Smooth muscle cell (in vitro differentiated cells): ENCODE measurements around the gene VEGFA. TPM values are rescaled to one million over a fixed set of nuclear protein-coding genes. Genes with fewer than 3 reads are reported as not detected.

Source experiments
- DNase-seq: peaks from one replicate; lab custom pipeline; 2025; ENCODE audit not compliant: unreplicated experiment; lab: John Stamatoyannopoulos, UW
- H2AFZ ChIP-seq: fragments of 200-600 bp; sonication (generic); 2 replicates; pipeline ENCODE4 v1.6.0; 2016; ENCODE audit warnings: antibody characterized with exemption, low read depth, mild to moderate bottlenecking
- H3F3A ChIP-seq: fragments of 200-600 bp; sonication (generic); 2 replicates; pipeline ENCODE4 v1.6.0; 2017; ENCODE audit warnings: antibody characterized with exemption, low read depth
- H3K27ac ChIP-seq: fragments of 200-600 bp; sonication (generic); 2 replicates; pipeline ENCODE4 v1.5.1; 2016; ENCODE audit warnings: low read depth, mild to moderate bottlenecking
- H3K27me3 ChIP-seq: fragments of 200-600 bp; sonication (generic); 2 replicates; pipeline ENCODE4 v1.6.1; 2016; ENCODE audit warnings: low read depth, mild to moderate bottlenecking
- H3K36me3 ChIP-seq: fragments of 200-600 bp; sonication (generic); 2 replicates; pipeline ENCODE4 v1.5.1; 2016; ENCODE audit warnings: low read depth
- H3K4me1 ChIP-seq: fragments of 200-600 bp; sonication (generic); 2 replicates; pipeline ENCODE4 v1.5.1; 2016; ENCODE audit warnings: low read depth
- H3K4me2 ChIP-seq: fragments of 200-600 bp; sonication (generic); 2 replicates; pipeline ENCODE4 v1.6.0; 2016; ENCODE audit warnings: mild to moderate bottlenecking
- H3K4me3 ChIP-seq: fragments of 200-600 bp; sonication (generic); 2 replicates; pipeline ENCODE4 v1.5.1; 2016; ENCODE audit warnings: mild to moderate bottlenecking
- H3K79me2 ChIP-seq: fragments of 200-600 bp; sonication (generic); 2 replicates; pipeline ENCODE4 v1.6.0; 2016; ENCODE audit warnings: low read depth, mild to moderate bottlenecking
- H3K9ac ChIP-seq: fragments of 200-600 bp; sonication (generic); 2 replicates; pipeline ENCODE4 v1.6.0; 2016; ENCODE audit warnings: low read depth
- H3K9me3 ChIP-seq: fragments of 200-600 bp; sonication (generic); replicated peaks from 2 replicates; pipeline ENCODE4 v1.5.1; 2016; ENCODE audit warnings: low read depth
- H4K20me1 ChIP-seq: fragments of 200-600 bp; sonication (generic); 2 replicates; pipeline ENCODE4 v1.6.0; 2016; ENCODE audit warnings: low read depth
- WGBS: methylation state at CpG from one replicate; pipeline ENCODE4 v1.1.7; 2016; ENCODE audit warnings: low lambda C conversion rate; 5-methylcytosine and 5-hydroxymethylcytosine counted together
- polyA plus RNA-seq: library from polyadenylated mRNA; unstranded; fragments of >200 nt; fragmentation: Nextera tagmentation; extraction: Ambion mirVana; gene quantifications from 2 replicates; pipeline ENCODE4 v1.2.1, GENCODE V29; 2016
- total RNA-seq: library from RNA; depleted of rRNA; stranded (reverse); fragments of >200 nt; gene quantifications from 2 replicates; pipeline ENCODE4 v1.2.3, GENCODE V29; 2014
- TF ChIP-seq, protein P1 (sequence below): fragments of 200-600 bp; sonication (generic); IDR thresholded peaks from 2 replicates; pipeline ENCODE4 v1.5.1; 2017; ENCODE audit warnings: borderline replicate concordance, mild to moderate bottlenecking, antibody characterized with exemption; ENCODE audit not compliant: insufficient read depth, poor library complexity, severe bottlenecking

Gene VEGFA
- total and polyA plus RNA-seq, 2 experiments from 2014 or later: 116 to 136 TPM

DNA sequence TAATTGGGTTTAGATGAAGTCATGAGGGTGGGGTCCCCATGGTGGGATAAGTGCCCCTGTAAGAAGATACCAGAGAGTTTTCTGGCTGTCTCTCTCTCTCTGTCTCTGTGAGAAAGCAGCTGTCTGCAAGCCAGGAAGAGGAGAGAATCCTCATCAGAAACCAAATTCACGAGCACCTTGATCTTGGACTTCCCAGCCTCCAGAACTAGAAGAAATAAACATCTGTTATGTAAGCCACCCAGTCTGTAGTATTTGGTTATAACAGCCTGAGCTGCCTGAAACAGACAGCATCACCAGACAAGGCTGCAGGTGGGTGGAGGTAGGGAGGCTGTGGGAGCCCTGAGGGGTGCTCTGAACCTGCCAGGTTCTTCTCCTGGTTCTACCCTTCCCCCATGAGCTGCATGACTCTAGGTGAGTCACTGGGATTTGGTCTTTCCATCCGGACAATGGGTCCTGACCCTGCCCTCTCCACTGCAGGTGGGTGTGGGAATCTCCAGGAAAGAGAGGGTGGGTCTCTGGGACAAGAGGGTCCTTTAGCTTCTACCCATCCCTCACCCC, 34.3 kb upstream of the VEGFA start:
- TF ChIP-seq, protein P1, sequence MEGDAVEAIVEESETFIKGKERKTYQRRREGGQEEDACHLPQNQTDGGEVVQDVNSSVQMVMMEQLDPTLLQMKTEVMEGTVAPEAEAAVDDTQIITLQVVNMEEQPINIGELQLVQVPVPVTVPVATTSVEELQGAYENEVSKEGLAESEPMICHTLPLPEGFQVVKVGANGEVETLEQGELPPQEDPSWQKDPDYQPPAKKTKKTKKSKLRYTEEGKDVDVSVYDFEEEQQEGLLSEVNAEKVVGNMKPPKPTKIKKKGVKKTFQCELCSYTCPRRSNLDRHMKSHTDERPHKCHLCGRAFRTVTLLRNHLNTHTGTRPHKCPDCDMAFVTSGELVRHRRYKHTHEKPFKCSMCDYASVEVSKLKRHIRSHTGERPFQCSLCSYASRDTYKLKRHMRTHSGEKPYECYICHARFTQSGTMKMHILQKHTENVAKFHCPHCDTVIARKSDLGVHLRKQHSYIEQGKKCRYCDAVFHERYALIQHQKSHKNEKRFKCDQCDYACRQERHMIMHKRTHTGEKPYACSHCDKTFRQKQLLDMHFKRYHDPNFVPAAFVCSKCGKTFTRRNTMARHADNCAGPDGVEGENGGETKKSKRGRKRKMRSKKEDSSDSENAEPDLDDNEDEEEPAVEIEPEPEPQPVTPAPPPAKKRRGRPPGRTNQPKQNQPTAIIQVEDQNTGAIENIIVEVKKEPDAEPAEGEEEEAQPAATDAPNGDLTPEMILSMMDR: no peak
- no peak overlapping the region for H3K4me3 ChIP-seq
- no peaks in the 10 kb centered on the region for H3K36me3 ChIP-seq
- peaks cover 5% of the 10 kb centered on the region for H3F3A ChIP-seq
- no peaks in the 10 kb centered on the region for H3K27me3 ChIP-seq
- peaks cover 15% of the 10 kb centered on the region for H3K4me1 ChIP-seq
- H2AFZ ChIP-seq: no peak overlapping the region
- no peak overlapping the region for H3K9ac ChIP-seq
- H3K9me3 ChIP-seq: no peaks in the 10 kb centered on the region
- H4K20me1 ChIP-seq: no peaks in the 10 kb centered on the region
- DNase-seq: no peak
- WGBS: 90% methylated on average over 2 of the region's 2 CpGs
- no peak overlapping the region for H3K27ac ChIP-seq
- no peaks in the 10 kb centered on the region for H3K79me2 ChIP-seq
- no peak overlapping the region for H3K4me2 ChIP-seq

DNA sequence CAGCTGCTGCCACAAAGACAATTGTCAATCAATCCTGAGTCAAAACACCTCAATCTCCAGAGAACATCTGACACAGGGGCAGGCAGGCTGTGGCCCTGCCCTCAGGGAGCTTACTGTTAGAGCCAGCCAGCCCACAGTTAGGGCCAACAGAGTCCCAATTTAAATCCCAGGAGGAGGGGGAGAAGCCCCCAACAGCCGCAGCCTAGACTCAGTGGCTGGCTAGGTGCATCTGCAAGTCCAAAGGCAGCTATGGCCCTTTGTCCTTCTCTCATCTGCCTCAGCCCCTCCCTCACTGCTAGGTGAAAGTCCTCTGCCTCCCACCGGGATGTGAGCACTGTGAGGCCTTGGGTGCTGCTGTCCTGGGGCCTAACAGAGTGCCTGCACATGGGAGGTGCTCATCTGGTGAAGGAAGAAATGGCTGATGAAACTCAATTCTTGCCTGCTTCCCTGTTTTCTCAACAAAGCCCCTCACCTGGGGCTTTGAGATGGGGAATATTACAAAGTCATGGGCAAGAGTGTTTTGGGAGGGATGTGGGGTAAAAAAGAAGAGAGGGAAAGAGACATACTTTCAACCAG, 33.7 kb upstream of the VEGFA start:
- H3K4me3 ChIP-seq: no peak overlapping the region
- H4K20me1 ChIP-seq: no peaks in the 10 kb centered on the region
- no peak for DNase-seq
- H2AFZ ChIP-seq: no peak overlapping the region
- 85% methylated on average over 2 of the region's 2 CpGs for WGBS
- no peak overlapping the region for H3K9ac ChIP-seq
- no peak overlapping the region for H3K27ac ChIP-seq
- peaks cover 6% of the 10 kb centered on the region for H3F3A ChIP-seq
- H3K4me2 ChIP-seq: no peak overlapping the region
- no peaks in the 10 kb centered on the region for H3K36me3 ChIP-seq
- no peaks in the 10 kb centered on the region for H3K79me2 ChIP-seq
- H3K9me3 ChIP-seq: no peaks in the 10 kb centered on the region
- H3K27me3 ChIP-seq: no peaks in the 10 kb centered on the region
- peaks cover 21% of the 10 kb centered on the region for H3K4me1 ChIP-seq
- TF ChIP-seq, protein P1: no peak

DNA sequence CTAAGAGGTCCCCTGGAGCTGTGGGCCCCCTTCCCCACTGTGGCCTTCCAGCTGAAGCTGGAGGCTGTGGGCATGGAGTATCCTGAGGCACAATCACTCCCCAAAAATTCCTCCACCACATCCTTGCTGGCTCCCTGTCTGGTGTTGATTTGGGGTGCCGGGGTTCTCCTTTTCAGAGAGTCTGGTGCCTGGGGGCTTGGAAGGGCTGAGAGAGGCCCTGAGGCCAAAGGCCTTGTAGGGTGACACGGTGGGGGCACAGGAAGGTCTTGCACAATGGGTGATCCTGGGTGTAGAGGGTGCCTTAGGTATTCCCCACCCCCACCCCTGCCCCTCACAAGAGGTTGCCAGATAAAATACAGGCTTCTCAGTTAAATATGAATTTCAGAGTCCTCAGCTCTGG, 33.2 kb upstream of the VEGFA start:
- H3K36me3 ChIP-seq: no peaks in the 10 kb centered on the region
- no peaks in the 10 kb centered on the region for H3K9me3 ChIP-seq
- H3K4me3 ChIP-seq: no peak overlapping the region
- peaks cover 11% of the 10 kb centered on the region for H3F3A ChIP-seq
- H3K27me3 ChIP-seq: no peaks in the 10 kb centered on the region
- no peaks in the 10 kb centered on the region for H3K79me2 ChIP-seq
- 97% methylated on average over 2 of the region's 2 CpGs for WGBS
- H4K20me1 ChIP-seq: no peaks in the 10 kb centered on the region
- DNase-seq: no peak
- TF ChIP-seq, protein P1: no peak
- H3K4me2 ChIP-seq: no peak overlapping the region
- no peak overlapping the region for H2AFZ ChIP-seq
- H3K27ac ChIP-seq: no peak overlapping the region
- H3K9ac ChIP-seq: no peak overlapping the region
- H3K4me1 ChIP-seq: peaks cover 23% of the 10 kb centered on the region
